Fibroblast of skin of right quadriceps (primary cell): ENCODE measurements around the gene RPS6KA4.
"Not testable (repeated sequence)": the region's sequence is repeated elsewhere in the genome, so short reads cannot be mapped to it uniquely, and the experiment has no call there.

Experiments used
- DNase-seq: peaks from one replicate; pipeline ENCODE4 v3.0.0-alpha.2; 2013

The RPS6KA4 gene

GRCh38 chr11:64358907-64359711 lies at the start of gene RPS6KA4:
Gene RPS6KA4 (plus strand): TSS chr11:64359162. CDS start chr11:64359236, 74 bp downstream.
- peak; percentile 67 for DNase-seq

- no peak for DNase-seq
Measured at GRCh38 chr11:64312947-64313346, 46.0 kb upstream of the RPS6KA4 start.

DNA sequence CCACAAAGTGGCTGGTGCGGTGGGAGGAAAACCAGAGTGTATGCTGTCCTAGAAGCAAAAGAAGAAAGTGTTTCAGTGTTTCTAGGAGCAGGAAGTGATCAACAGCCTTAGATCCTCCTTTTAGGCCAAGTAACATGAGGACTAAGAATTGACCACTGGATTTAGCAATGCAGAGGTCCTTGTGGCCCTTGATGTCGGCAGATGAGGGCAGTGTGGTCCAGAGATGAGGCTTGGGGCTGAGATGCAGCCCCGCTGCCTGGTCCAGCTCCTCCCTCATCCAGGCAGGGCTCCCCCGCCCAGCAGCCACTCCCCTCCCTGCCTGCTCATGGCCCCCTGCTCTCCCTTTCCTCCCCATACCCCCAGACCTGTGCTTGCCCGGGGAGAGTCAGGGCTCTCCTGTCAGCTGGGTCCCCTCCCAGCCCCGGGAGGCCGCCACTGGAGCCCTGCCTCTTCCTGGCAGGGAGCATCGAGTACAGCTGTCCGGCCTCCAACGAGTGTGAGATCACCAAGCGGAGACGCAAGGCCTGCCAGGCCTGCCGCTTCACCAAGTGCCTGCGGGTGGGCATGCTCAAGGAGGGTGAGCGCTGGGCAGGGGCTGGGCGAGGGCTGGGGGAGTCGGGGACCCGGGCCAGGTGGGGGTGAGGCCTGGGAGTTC lies 45.3 kb upstream of the RPS6KA4 start:
- no peak for DNase-seq

GRCh38 chr11:64314146-64314804 lies 44.7 kb upstream of the RPS6KA4 start:
- DNase-seq: no peak

GRCh38 chr11:64314805-64315561 lies 44.0 kb upstream of the RPS6KA4 start:
- no peak for DNase-seq

- DNase-seq: not testable (repeated sequence)
Measured at GRCh38 chr11:64315667-64316526, 43.1 kb upstream of the RPS6KA4 start.

DNA sequence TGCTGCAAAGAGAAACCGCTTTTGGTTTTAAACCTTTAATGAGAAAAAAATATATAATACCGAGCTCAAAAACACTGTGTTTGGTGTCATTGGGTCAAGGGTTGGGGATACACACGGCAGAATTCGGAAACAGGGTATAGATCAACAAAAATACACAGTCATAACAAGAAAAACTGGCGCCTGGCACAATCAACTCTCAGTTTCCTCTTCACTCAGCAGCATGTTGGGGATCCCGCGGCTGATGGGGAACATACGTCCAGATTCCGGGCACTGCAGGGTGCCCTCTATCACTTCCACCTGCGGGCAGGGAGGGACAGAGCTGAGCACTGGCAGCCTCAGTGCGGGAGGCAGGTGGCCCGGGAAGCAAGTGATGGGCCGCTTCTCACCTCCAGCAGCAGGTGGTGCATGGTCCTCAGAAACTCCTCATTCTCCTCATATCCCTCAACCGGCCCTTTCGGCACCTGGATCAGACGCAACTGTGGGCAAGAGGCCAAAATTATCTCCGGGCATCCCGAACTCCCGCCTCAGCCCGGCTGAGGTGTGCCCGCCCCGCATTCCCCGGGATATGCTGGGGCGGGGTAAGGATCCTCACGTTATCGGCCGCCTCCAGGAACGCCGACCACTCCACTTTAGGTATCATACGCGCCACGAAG lies 42.2 kb upstream of the RPS6KA4 start:
- DNase-seq: no peak

DNA sequence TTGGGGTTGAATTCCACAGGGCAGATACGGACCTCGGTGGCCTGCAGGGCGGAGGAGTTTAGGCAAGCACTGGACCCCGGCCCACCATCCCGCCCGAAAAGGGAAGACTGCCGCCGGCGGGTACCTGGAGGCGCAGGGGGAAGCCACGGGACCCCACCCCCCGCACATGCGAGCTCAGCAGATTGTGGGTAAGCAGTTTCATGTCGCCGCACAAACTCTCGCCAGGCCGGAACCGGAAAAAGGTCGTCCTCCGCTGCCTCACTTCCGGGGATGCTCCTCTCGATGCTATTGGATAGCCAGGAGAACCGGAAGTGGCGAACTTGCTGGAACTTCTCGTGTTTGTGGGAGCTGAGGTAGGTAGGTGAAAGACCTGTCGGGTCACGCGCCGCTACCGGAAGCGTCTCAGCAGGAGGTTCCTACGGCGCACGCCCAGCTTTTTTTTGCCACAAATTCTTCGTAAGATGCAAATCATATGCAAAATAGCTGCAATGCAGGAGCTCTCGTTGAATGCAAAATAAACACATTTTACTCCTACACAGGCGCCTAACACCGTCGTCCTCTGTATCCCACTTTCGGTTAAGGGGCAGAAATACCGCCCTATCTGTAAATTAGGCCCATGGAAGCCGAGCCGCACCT lies 41.5 kb upstream of the RPS6KA4 start, which contains the start of gene TRMT112:
Gene TRMT112 (minus strand): TSS at position 235 of the 636 bp plus-strand sequence. CDS start 33 bp downstream, at position 202.
- peak; percentile 97 for DNase-seq

DNA sequence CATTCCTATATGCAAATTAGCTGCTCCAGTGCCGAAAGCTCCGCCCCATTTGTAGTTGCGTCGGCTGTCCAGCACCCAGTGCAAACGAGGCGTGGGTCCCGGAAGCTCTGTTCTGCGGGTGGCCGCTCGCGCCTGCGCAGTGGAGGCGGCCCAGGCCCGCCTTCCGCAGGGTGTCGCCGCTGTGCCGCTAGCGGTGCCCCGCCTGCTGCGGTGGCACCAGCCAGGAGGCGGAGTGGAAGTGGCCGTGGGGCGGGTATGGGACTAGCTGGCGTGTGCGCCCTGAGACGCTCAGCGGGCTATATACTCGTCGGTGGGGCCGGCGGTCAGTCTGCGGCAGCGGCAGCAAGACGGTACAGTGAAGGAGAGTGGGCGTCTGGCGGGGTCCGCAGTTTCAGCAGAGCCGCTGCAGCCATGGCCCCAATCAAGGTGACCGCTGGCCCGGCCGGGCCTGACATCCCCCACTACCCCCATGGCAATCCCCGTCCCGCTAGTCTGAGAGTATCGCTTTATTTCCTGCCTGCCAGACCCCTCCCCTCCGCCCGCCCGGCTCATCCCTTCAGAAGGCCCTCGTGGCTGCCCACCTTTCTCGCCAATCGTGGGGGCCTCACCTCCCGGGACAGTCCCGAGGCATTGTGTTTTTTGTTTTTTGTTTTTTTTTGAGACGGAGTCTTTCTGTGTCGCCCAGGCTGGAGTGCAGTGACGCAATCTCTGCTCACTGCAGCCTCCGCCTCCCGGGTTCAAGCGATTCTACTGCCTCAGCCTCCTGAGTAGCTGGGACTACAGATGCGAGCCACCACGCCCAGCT lies 40.8 kb upstream of the RPS6KA4 start, which contains the start of gene PRDX5:
Gene PRDX5 (plus strand): TSS at position 161 of the 805 bp plus-strand sequence. CDS start 95 bp downstream, at position 256.
- DNase-seq: peak; percentile 95

GRCh38 chr11:64318766-64319761 lies 39.9 kb upstream of the RPS6KA4 start:
- no peak for DNase-seq

DNA sequence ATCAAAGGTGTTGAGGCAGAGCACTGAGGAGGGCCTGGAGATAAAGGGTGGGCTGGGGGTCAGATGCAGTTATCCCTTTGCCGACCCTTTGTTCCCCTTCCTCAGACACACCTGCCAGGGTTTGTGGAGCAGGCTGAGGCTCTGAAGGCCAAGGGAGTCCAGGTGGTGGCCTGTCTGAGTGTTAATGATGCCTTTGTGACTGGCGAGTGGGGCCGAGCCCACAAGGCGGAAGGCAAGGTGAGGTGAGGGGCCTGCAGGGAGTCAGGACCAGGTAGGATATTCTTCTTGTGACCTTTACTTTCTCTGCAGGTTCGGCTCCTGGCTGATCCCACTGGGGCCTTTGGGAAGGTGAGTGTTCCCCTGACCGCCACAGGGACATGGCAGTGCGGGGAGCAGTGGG lies 38.4 kb upstream of the RPS6KA4 start:
- DNase-seq: no peak

GRCh38 chr11:64321026-64321425 lies 37.9 kb upstream of the RPS6KA4 start:
- DNase-seq: no peak

DNA sequence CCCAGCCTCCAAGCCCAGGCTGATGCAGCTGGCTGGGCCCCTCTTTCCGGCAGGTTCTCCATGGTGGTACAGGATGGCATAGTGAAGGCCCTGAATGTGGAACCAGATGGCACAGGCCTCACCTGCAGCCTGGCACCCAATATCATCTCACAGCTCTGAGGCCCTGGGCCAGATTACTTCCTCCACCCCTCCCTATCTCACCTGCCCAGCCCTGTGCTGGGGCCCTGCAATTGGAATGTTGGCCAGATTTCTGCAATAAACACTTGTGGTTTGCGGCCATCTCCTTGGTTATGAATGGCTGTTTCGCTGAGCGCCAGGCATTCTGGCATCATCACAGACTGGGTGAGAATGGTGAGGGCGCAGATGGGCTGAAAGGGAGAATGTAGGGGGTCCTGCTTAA lies 37.4 kb upstream of the RPS6KA4 start:
- DNase-seq: no peak

DNA sequence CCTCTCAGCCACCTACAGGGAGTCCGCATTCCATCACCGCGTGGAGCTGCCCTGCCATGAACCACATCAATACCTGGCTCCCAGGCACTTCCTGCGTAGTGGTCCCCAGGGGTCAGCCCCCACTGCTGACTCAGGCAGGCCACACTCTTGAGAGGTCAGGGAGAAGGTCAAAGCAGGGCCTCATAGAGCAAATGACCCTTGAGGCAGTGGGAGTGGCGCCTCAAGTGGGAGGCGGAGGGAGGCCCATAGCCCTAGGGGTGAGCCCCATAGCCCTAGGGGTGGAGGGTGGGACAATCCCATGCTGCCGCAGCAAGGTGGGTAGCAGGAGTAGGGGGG lies 36.1 kb upstream of the RPS6KA4 start:
- no peak for DNase-seq

- no peak for DNase-seq
Measured at GRCh38 chr11:64323373-64323772, 35.6 kb upstream of the RPS6KA4 start.

- DNase-seq: not testable (repeated sequence)
Measured at GRCh38 chr11:64323984-64324383, 35.0 kb upstream of the RPS6KA4 start.

GRCh38 chr11:64324692-64325469 lies 34.1 kb upstream of the RPS6KA4 start:
- DNase-seq: no peak

GRCh38 chr11:64327375-64327774 lies 31.6 kb upstream of the RPS6KA4 start:
- DNase-seq: no peak
